DOHH2 (cell line): ENCODE measurements around the gene LATS1.

Experiments used
- H3F3A ChIP-seq: fragments of 200-600 bp; sonication (generic), shearing (Covaris generic); 2 replicates; pipeline ENCODE4 v1.6.0; 2016; ENCODE audit warnings: antibody characterized with exemption, mild to moderate bottlenecking; ENCODE audit not compliant: control insufficient read depth, insufficient read depth
- H3K27ac ChIP-seq: fragments of 200-600 bp; sonication (generic); 2 replicates; pipeline ENCODE4 v1.5.1; 2014; ENCODE audit warnings: low read depth, mild to moderate bottlenecking, low read length, moderate library complexity
- H3K27me3 ChIP-seq: fragments of 200-600 bp; sonication (generic); 2 replicates; pipeline ENCODE4 v1.6.1; 2014; ENCODE audit warnings: mild to moderate bottlenecking, low read length, mixed read lengths; ENCODE audit not compliant: control insufficient read depth
- H3K36me3 ChIP-seq: fragments of 200-600 bp; sonication (generic); 2 replicates; pipeline ENCODE4 v1.6.1; 2014; ENCODE audit warnings: mild to moderate bottlenecking, low read length, moderate library complexity, mixed read lengths; ENCODE audit not compliant: control insufficient read depth
- H3K4me1 ChIP-seq: fragments of 200-600 bp; sonication (generic); 2 replicates; pipeline ENCODE4 v1.6.1; 2014; ENCODE audit warnings: mild to moderate bottlenecking, low read length, mixed read lengths; ENCODE audit not compliant: control insufficient read depth
- H3K4me2 ChIP-seq: fragments of 200-600 bp; sonication (generic); 2 replicates; pipeline ENCODE4 v1.6.0; 2014; ENCODE audit warnings: mild to moderate bottlenecking, low read length, moderate library complexity
- H3K4me3 ChIP-seq: fragments of 200-600 bp; sonication (generic); 2 replicates; pipeline ENCODE4 v1.5.1; 2014; ENCODE audit warnings: mild to moderate bottlenecking, low read length, mixed read lengths
- H3K79me2 ChIP-seq: fragments of 200-600 bp; sonication (generic); 2 replicates; pipeline ENCODE4 v1.6.1; 2014; ENCODE audit warnings: mild to moderate bottlenecking, low read length, mixed read lengths; ENCODE audit not compliant: control insufficient read depth
- H3K9me2 ChIP-seq: fragments of 200-600 bp; sonication (generic); replicated peaks from 2 replicates; pipeline ENCODE4 v1.6.1; 2014; ENCODE audit warnings: mild to moderate bottlenecking, low read length, mixed read lengths; ENCODE audit not compliant: control insufficient read depth
- H3K9me3 ChIP-seq: fragments of 200-600 bp; sonication (generic); 2 replicates; pipeline ENCODE4 v1.6.1; 2014; ENCODE audit warnings: antibody characterized with exemption, low read length, mixed read lengths; ENCODE audit not compliant: control insufficient read depth, insufficient read depth
- H4K20me1 ChIP-seq: fragments of 200-600 bp; sonication (generic); 2 replicates; pipeline ENCODE4 v1.6.0; 2014; ENCODE audit warnings: low read depth, mild to moderate bottlenecking, antibody characterized with exemption, low read length, moderate library complexity; ENCODE audit not compliant: control insufficient read depth, insufficient read depth
- CTCF ChIP-seq: fragments of 200-600 bp; sonication (generic); IDR thresholded peaks from one replicate; pipeline ENCODE4 v1.5.1; 2014; ENCODE audit warnings: antibody characterized with exemption, mild to moderate bottlenecking, low read depth, low read length; ENCODE audit not compliant: poor library complexity, severe bottlenecking
- EZH2phosphoT487 ChIP-seq: fragments of 200-600 bp; sonication (generic); IDR thresholded peaks from 2 replicates; pipeline ENCODE4 v1.6.1; 2017; ENCODE audit warnings: borderline replicate concordance, mild to moderate bottlenecking, antibody characterized with exemption, low read length, moderate library complexity, mixed read lengths

The LATS1 gene

GRCh38 chr6:149646599-149646998 is 71.3 kb downstream of the LATS1 start:
- peaks cover 5% of the 10 kb centered on the region; the same call in 1 of the 2 replicates for H4K20me1 ChIP-seq
- H3K4me2 ChIP-seq, result peak overlapping the region; percentile 98; the same call in 1 of the 2 replicates
- no peaks in the 10 kb centered on the region for H3K9me2 ChIP-seq
- peaks cover 57% of the 10 kb centered on the region for H3K79me2 ChIP-seq
- no peak overlapping the region for H3K27ac ChIP-seq
- no peaks in the 10 kb centered on the region for H3K27me3 ChIP-seq
- no peaks in the 10 kb centered on the region for H3K9me3 ChIP-seq
- peaks cover 4% of the 10 kb centered on the region; the same call in 1 of the 2 replicates for H3F3A ChIP-seq
- no peak for TF ChIP-seq CTCF
- no peak for TF ChIP-seq EZH2phosphoT487
- H3K4me3 ChIP-seq, result peak overlapping the region; percentile 96; the same call in 1 of the 2 replicates
- peaks cover 3% of the 10 kb centered on the region; the same call in 1 of the 2 replicates for H3K36me3 ChIP-seq
- peaks cover 30% of the 10 kb centered on the region for H3K4me1 ChIP-seq

- H3K27me3 ChIP-seq, result no peaks in the 10 kb centered on the region
- H3K27ac ChIP-seq, result no peak overlapping the region
- H3K79me2 ChIP-seq, result peaks cover 56% of the 10 kb centered on the region
- H3K36me3 ChIP-seq, result no peaks in the 10 kb centered on the region
- H3F3A ChIP-seq, result no peaks in the 10 kb centered on the region
- peaks cover 16% of the 10 kb centered on the region for H3K4me1 ChIP-seq
- H3K9me3 ChIP-seq, result no peaks in the 10 kb centered on the region
- H3K4me3 ChIP-seq, result no peak overlapping the region
- TF ChIP-seq EZH2phosphoT487 (no peak), CTCF (no peak)
- H3K9me2 ChIP-seq, result no peaks in the 10 kb centered on the region
- H3K4me2 ChIP-seq, result no peak overlapping the region
- H4K20me1 ChIP-seq, result peaks cover 5% of the 10 kb centered on the region; the same call in 1 of the 2 replicates
These were observed 74.9 kb downstream of the LATS1 start for GRCh38 chr6:149642829-149643580.

GRCh38 chr6:149636124-149636523 is 81.8 kb downstream of the LATS1 start:
- Histone ChIP-seq H3K4me1 (no peaks in the 10 kb centered on the region), H3K27ac (no peak overlapping the region), H3K79me2 (no peaks in the 10 kb centered on the region), H3F3A (no peaks in the 10 kb centered on the region), H3K27me3 (no peaks in the 10 kb centered on the region), H3K4me2 (no peak overlapping the region), H3K36me3 (peaks cover 3% of the 10 kb centered on the region; the same call in 1 of the 2 replicates), H3K4me3 (no peak overlapping the region), H3K9me3 (no peaks in the 10 kb centered on the region), H3K9me2 (no peaks in the 10 kb centered on the region), H4K20me1 (no peaks in the 10 kb centered on the region)
- TF ChIP-seq EZH2phosphoT487 (no peak), CTCF (no peak)
